Vagina (tissue), 2 donors: ENCODE measurements around the gene ABHD13.

ENCODE experiments used
- POLR2AphosphoS5 ChIP-seq, 2 donors: sonication (generic); formaldehyde crosslinking; IDR thresholded peaks; one replicate each; pipeline ENCODE4 v1.9.0; 2017; ENCODE audit warnings: antibody characterized with exemption in 2 of 2, mild to moderate bottlenecking in 2 of 2, low read depth in 1 of 2; ENCODE audit not compliant: insufficient read depth in 1 of 2
- TF ChIP-seq, protein P1 (sequence below), 3 experiments: fragments of 450-650 bp in 2 of 3; fragments of 200-600 bp in 1 of 3; sonication (generic) in 1 of 3; IDR thresholded peaks; one replicate each; pipeline ENCODE4 v1.5.1; 2017 to 2019; ENCODE audit warnings: antibody characterized with exemption in 3 of 3, mild to moderate bottlenecking in 2 of 3, moderate library complexity in 2 of 3

DNA sequence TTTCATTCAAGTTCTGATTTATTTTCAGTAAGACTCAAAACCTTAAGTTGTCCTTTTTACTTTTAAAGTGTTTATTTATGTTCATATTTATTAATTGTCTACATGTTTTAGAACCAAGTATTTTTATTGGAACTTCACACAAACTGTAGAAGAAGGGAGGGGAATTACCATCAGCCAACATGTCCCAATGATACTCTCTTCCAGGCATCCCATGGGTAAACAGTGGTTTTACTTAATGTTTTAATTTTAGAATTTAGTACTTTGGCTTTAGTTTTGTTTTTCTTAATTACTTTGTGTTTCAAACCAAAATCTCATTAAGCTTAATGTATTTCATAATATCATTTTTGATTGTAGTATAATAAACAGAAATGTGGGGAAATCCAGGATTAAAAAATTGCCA is 56.5 kb downstream of the ABHD13 start:
- TF ChIP-seq, protein P1, sequence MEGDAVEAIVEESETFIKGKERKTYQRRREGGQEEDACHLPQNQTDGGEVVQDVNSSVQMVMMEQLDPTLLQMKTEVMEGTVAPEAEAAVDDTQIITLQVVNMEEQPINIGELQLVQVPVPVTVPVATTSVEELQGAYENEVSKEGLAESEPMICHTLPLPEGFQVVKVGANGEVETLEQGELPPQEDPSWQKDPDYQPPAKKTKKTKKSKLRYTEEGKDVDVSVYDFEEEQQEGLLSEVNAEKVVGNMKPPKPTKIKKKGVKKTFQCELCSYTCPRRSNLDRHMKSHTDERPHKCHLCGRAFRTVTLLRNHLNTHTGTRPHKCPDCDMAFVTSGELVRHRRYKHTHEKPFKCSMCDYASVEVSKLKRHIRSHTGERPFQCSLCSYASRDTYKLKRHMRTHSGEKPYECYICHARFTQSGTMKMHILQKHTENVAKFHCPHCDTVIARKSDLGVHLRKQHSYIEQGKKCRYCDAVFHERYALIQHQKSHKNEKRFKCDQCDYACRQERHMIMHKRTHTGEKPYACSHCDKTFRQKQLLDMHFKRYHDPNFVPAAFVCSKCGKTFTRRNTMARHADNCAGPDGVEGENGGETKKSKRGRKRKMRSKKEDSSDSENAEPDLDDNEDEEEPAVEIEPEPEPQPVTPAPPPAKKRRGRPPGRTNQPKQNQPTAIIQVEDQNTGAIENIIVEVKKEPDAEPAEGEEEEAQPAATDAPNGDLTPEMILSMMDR (IDR thresholded peaks at IDR 0.05), result no peak
- TF ChIP-seq POLR2AphosphoS5 (IDR thresholded peaks at IDR 0.05; ENCODE audit: insufficient read depth in 1 of 2, low read depth in 1 of 2), result no peak
